Astrocyte of the cerebellum (primary cell): ENCODE data around the gene GLRX5.
A peak's percentile ranks its signal among the peaks of the same experiment; 100 is the strongest.

Experiments
- DNase-seq: peaks from one replicate; pipeline ENCODE4 v3.0.0-alpha.2; 2011; ENCODE audit warnings: low read depth
- H3K4me3 ChIP-seq: 2 replicates; pipeline ENCODE4 v1.5.1; 2011; ENCODE audit warnings: mild to moderate bottlenecking, low read depth, low read length, moderate library complexity
- CTCF ChIP-seq: IDR thresholded peaks from 2 replicates; pipeline ENCODE4 v1.5.1; 2012; ENCODE audit warnings: low read length, low read depth, moderate library complexity, mild to moderate bottlenecking; ENCODE audit errors: missing control alignments
- in situ Hi-C: cut with HindIII; loops from 2 replicates; pipeline ENCODE4 v1.10.0; 2017; ENCODE audit warnings: low sequenced_read_pairs

The GLRX5 gene

GRCh38 chr14:95533391-95533821, 1.4 kb upstream of the GLRX5 start:
- in situ Hi-C loops = loop anchor here (5.0 kb wide), 1 partner anchor 71 kb away; no protein-coding TSS in a partner anchor
- peak overlapping the region; percentile 87 for H3K4me3 ChIP-seq
- DNase-seq = no peak
- TF ChIP-seq CTCF = no peak

GRCh38 chr14:95533822-95534221, 1.0 kb upstream of the GLRX5 start:
- in situ Hi-C loops = loop anchor here (5.0 kb wide), 1 partner anchor 72 kb away; no protein-coding TSS in a partner anchor

GRCh38 chr14:95535226-95536021, 574 bp downstream of the GLRX5 start:
- DNase-seq = no peak
- TF ChIP-seq CTCF = no peak

More at GRCh38 chr14:95533822-95534221, 1.0 kb upstream of the GLRX5 start:
- H3K4me3 ChIP-seq = peak overlapping the region; percentile 87
- DNase-seq = no peak
- no peak for TF ChIP-seq CTCF

GRCh38 chr14:95536036-95536593, 1.3 kb downstream of the GLRX5 start:
- peak overlapping the region; percentile 87 for H3K4me3 ChIP-seq
- no peak for TF ChIP-seq CTCF
- DNase-seq = no peak
- in situ Hi-C loops = no loop called here

More at GRCh38 chr14:95535226-95536021, 574 bp downstream of the GLRX5 start:
- in situ Hi-C loops = no loop called here
- H3K4me3 ChIP-seq = peak overlapping the region; percentile 87

GRCh38 chr14:95536671-95537070, 1.8 kb downstream of the GLRX5 start:
- H3K4me3 ChIP-seq = no peak overlapping the region
- TF ChIP-seq CTCF = no peak
- in situ Hi-C loops = no loop called here
- no peak for DNase-seq

- in situ Hi-C loops = no loop called here
- no peak overlapping the region for H3K4me3 ChIP-seq
- no peak for TF ChIP-seq CTCF
- DNase-seq = no peak
Observed at GRCh38 chr14:95537298-95538089, 2.6 kb downstream of the GLRX5 start.
